MCF 10A (cell line): ENCODE results near the gene MYO1E. TPM values are rescaled to one million over a fixed set of nuclear protein-coding genes. Genes with fewer than 3 reads are reported as not detected.
A peak's percentile ranks its signal among the peaks of the same experiment; 100 is the strongest.

Source experiments
- BruUV-seq: library from RNA; stranded (reverse); fragments of 400-500 nt; replicated peaks from 2 replicates; lab custom pipeline; 2021; lab: Mats Ljungman, UMichigan
- CTCF ChIA-PET: fragments of 300-600 bp; sonication (Branson Sonifier 250); formaldehyde crosslinking; extraction: SDS; loops from one replicate; lab custom pipeline; 2021; ENCODE audit warnings: antibody characterized with exemption, inconsistent platforms; lab: Yijun Ruan, JAX
- POLR2A ChIA-PET: fragments of 300-600, 350-650 bp; sonication (Branson Sonifier 250); formaldehyde crosslinking; extraction: SDS; loops from one replicate; lab custom pipeline; 2020; ENCODE audit warnings: antibody characterized with exemption, inconsistent platforms; lab: Yijun Ruan, JAX
- DNase-seq: peaks from one replicate; pipeline ENCODE4 v3.0.0-alpha.2; 2018; ENCODE audit not compliant: unreplicated experiment
- H3K27ac Mint-ChIP-seq: one replicate; pipeline ENCODE4 v1.8.0; 2022; ENCODE audit warnings: mild to moderate bottlenecking, low read depth, mixed read lengths; ENCODE audit not compliant: unreplicated experiment
- H3K27me3 Mint-ChIP-seq: one replicate; pipeline ENCODE4 v1.8.0; 2022; ENCODE audit warnings: mixed read lengths; ENCODE audit not compliant: insufficient read depth, unreplicated experiment
- H3K36me3 Mint-ChIP-seq: one replicate; pipeline ENCODE4 v1.8.0; 2022; ENCODE audit warnings: mild to moderate bottlenecking, moderate library complexity, mixed read lengths; ENCODE audit not compliant: insufficient read depth, unreplicated experiment
- H3K4me1 Mint-ChIP-seq: one replicate; pipeline ENCODE4 v1.8.0; 2022; ENCODE audit warnings: mixed read lengths; ENCODE audit not compliant: insufficient read depth, unreplicated experiment
- H3K4me3 Mint-ChIP-seq: one replicate; pipeline ENCODE4 v1.8.0; 2022; ENCODE audit warnings: mild to moderate bottlenecking, moderate library complexity, mixed read lengths; ENCODE audit not compliant: unreplicated experiment
- H3K9me3 Mint-ChIP-seq: one replicate; pipeline ENCODE4 v1.8.0; 2022; ENCODE audit warnings: mixed read lengths; ENCODE audit not compliant: unreplicated experiment
- CTCF ChIP-seq: fragments of 200-600 bp; IDR thresholded peaks from one replicate; pipeline ENCODE4 v1.8.0; 2022; ENCODE audit warnings: antibody characterized with exemption, mild to moderate bottlenecking; ENCODE audit not compliant: unreplicated experiment
- intact Hi-C: fragments of 100-400 bp; cut with micrococcal nuclease; formaldehyde crosslinking; loops from 2 replicates; pipeline ENCODE4 v1.14.1; 2022
- total RNA-seq: library from RNA; stranded (reverse); gene quantifications from 2 replicates; pipeline ENCODE4 v1.2.3, GENCODE V29; 2022

The MYO1E gene
- total RNA-seq, 1 experiment from 2014 or later = 121 TPM

GRCh38 chr15:59196416-59196815, 176.3 kb downstream of the MYO1E start:
- intact Hi-C loops = no loop called here
- Mint-ChIP-seq H3K4me1 (peaks cover 21% of the 10 kb centered on the region), H3K4me3 (no peak overlapping the region), H3K27ac (no peak overlapping the region), H3K9me3 (no peaks in the 10 kb centered on the region), H3K36me3 (peaks cover 81% of the 10 kb centered on the region), H3K27me3 (no peaks in the 10 kb centered on the region)
- TF ChIP-seq CTCF = no peak
- no peak for DNase-seq
- ChIA-PET POLR2A (no interaction called here), CTCF (no interaction called here)
- no TSS peak for BruUV-seq

GRCh38 chr15:59194639-59195325, 177.9 kb downstream of the MYO1E start:
- H3K27me3 Mint-ChIP-seq = no peaks in the 10 kb centered on the region
- no peak for DNase-seq
- H3K9me3 Mint-ChIP-seq = no peaks in the 10 kb centered on the region
- peaks cover 76% of the 10 kb centered on the region for H3K36me3 Mint-ChIP-seq
- H3K27ac Mint-ChIP-seq = no peak overlapping the region
- ChIA-PET POLR2A (interaction anchor here (0.9 kb wide), 1 partner anchor 25 kb away, joined by 3 read pairs; no protein-coding TSS in a partner anchor), CTCF (interaction anchor here (0.6 to 1.1 kb wide), 3 partner anchors 25 to 389 kb away, joined by 3 read pairs; no protein-coding TSS in a partner anchor)
- no TSS peak for BruUV-seq
- H3K4me1 Mint-ChIP-seq = peaks cover 25% of the 10 kb centered on the region
- no peak overlapping the region for H3K4me3 Mint-ChIP-seq
- no peak for TF ChIP-seq CTCF
- intact Hi-C loops = loop anchor here (5.0 kb wide), 1 partner anchor 178 kb away; the partner anchor contains the start of gene MYO1E

- DNase-seq = peak; percentile 96
- Mint-ChIP-seq H3K36me3 (peaks cover 62% of the 10 kb centered on the region), H3K27me3 (no peaks in the 10 kb centered on the region), H3K4me3 (peak overlapping the region; percentile 25), H3K27ac (peak overlapping the region; percentile 61), H3K4me1 (peaks cover 25% of the 10 kb centered on the region), H3K9me3 (no peaks in the 10 kb centered on the region)
- no TSS peak for BruUV-seq
- intact Hi-C loops = loop anchor here (2.0 to 5.0 kb wide), 2 partner anchors 23 to 180 kb away; partner anchors contain the start of gene MYO1E
- TF ChIP-seq CTCF = no peak
- CTCF ChIA-PET = interaction anchor here (0.6 to 1.1 kb wide), 3 partner anchors 12 to 337 kb away, joined by 3 to 4 read pairs (median 3); no protein-coding TSS in a partner anchor
- POLR2A ChIA-PET = interaction anchor here (0.6 to 2.2 kb wide), 11 partner anchors 11 to 363 kb away, joined by 3 to 9 read pairs (median 3); no protein-coding TSS in a partner anchor
Measured at GRCh38 chr15:59191855-59192237, 180.8 kb downstream of the MYO1E start.

- TF ChIP-seq CTCF = no peak
- no peak for DNase-seq
- no TSS peak for BruUV-seq
- peak overlapping the region; percentile 40 for H3K4me3 Mint-ChIP-seq
- no peaks in the 10 kb centered on the region for H3K27me3 Mint-ChIP-seq
- H3K9me3 Mint-ChIP-seq = no peaks in the 10 kb centered on the region
- H3K36me3 Mint-ChIP-seq = peaks cover 52% of the 10 kb centered on the region
- ChIA-PET POLR2A (interaction anchor here (1.0 to 2.2 kb wide), 2 partner anchors 20 to 25 kb away, joined by 3 to 9 read pairs; no protein-coding TSS in a partner anchor), CTCF (interaction anchor here (0.8 kb wide), 1 partner anchor 16 kb away, joined by 3 read pairs; no protein-coding TSS in a partner anchor)
- H3K4me1 Mint-ChIP-seq = peaks cover 25% of the 10 kb centered on the region
- no peak overlapping the region for H3K27ac Mint-ChIP-seq
- intact Hi-C loops = loop anchor here (5.0 kb wide), 1 partner anchor 182 kb away; the partner anchor contains the start of gene MYO1E
Measured at GRCh38 chr15:59190291-59190690, 182.4 kb downstream of the MYO1E start.
